Measurements from ENCODE around the gene ZNF846. TPM values are rescaled to one million over a fixed set of nuclear protein-coding genes. Genes with fewer than 3 reads are reported as not detected.

Gene ZNF846
- total RNA-seq, result 2.8 and 4.2 TPM in 2 replicates

GRCh38 chr19:9768175-9769112, at the start of gene ZNF846:
Gene ZNF846 (minus strand): TSS chr19:9768738. CDS start chr19:9764950, 3,788 bp downstream.
- DNase-seq (ENCODE audit: low read depth), result peak; percentile 81
- H3K27me3 ChIP-seq (ENCODE audit: control insufficient read depth, insufficient read depth, low read length), result no peaks in the 10 kb centered on the region
- no peak for TF ChIP-seq CTCF (IDR thresholded peaks at IDR 0.05; ENCODE audit: insufficient read depth, low read length, poor library complexity, severe bottlenecking)

GRCh38 chr19:9818175-9818733, 49.7 kb upstream of the ZNF846 start:
- Histone ChIP-seq H3K27me3 (ENCODE audit: control insufficient read depth, insufficient read depth, low read length) (no peaks in the 10 kb centered on the region), H3K4me3 (ENCODE audit: low read depth, low read length) (peak overlapping the region; percentile 87), H3K36me3 (ENCODE audit: control insufficient read depth, insufficient read depth, low read length) (no peaks in the 10 kb centered on the region)
- DNase-seq (ENCODE audit: low read depth), result no peak
- no peak for TF ChIP-seq CTCF (IDR thresholded peaks at IDR 0.05; ENCODE audit: insufficient read depth, low read length, poor library complexity, severe bottlenecking)

More at GRCh38 chr19:9768175-9769112, at the start of gene ZNF846:
- no peaks in the 10 kb centered on the region for H3K36me3 ChIP-seq (ENCODE audit: control insufficient read depth, insufficient read depth, low read length)
- H3K4me3 ChIP-seq (ENCODE audit: low read depth, low read length), result peak within 1 kb of the TSS; percentile 61

GRCh38 chr19:9811139-9811538, 42.6 kb upstream of the ZNF846 start:
- no peaks in the 10 kb centered on the region for H3K27me3 ChIP-seq (ENCODE audit: control insufficient read depth, insufficient read depth, low read length)
- no peak overlapping the region for H3K4me3 ChIP-seq (ENCODE audit: low read depth, low read length)
- TF ChIP-seq CTCF (IDR thresholded peaks at IDR 0.05; ENCODE audit: insufficient read depth, low read length, poor library complexity, severe bottlenecking), result no peak
- no peak for DNase-seq (ENCODE audit: low read depth)
- H3K36me3 ChIP-seq (ENCODE audit: control insufficient read depth, insufficient read depth, low read length), result peaks cover 2% of the 10 kb centered on the region

GRCh38 chr19:9808855-9809824, 40.6 kb upstream of the ZNF846 start:
- no peaks in the 10 kb centered on the region for H3K27me3 ChIP-seq (ENCODE audit: control insufficient read depth, insufficient read depth, low read length)
- H3K36me3 ChIP-seq (ENCODE audit: control insufficient read depth, insufficient read depth, low read length), result peaks cover 2% of the 10 kb centered on the region
- no peak for DNase-seq (ENCODE audit: low read depth)
- H3K4me3 ChIP-seq (ENCODE audit: low read depth, low read length), result no peak overlapping the region
- no peak for TF ChIP-seq CTCF (IDR thresholded peaks at IDR 0.05; ENCODE audit: insufficient read depth, low read length, poor library complexity, severe bottlenecking)

- H3K36me3 ChIP-seq (ENCODE audit: control insufficient read depth, insufficient read depth, low read length), result peaks cover 2% of the 10 kb centered on the region
- no peak overlapping the region for H3K4me3 ChIP-seq (ENCODE audit: low read depth, low read length)
- H3K27me3 ChIP-seq (ENCODE audit: control insufficient read depth, insufficient read depth, low read length), result no peaks in the 10 kb centered on the region
- no peak for TF ChIP-seq CTCF (IDR thresholded peaks at IDR 0.05; ENCODE audit: insufficient read depth, low read length, poor library complexity, severe bottlenecking)
- DNase-seq (ENCODE audit: low read depth), result no peak
Measured at GRCh38 chr19:9806803-9807202, 38.3 kb upstream of the ZNF846 start.
